22Rv1 (cell line): Measurements from ENCODE around the gene IL11.

Experiments
- H3K27ac ChIP-seq: fragments of 450-650 bp; 2 replicates; pipeline ENCODE4 v1.5.1; 2017
- CTCF ChIP-seq: fragments of 450-650 bp; IDR thresholded peaks from 2 replicates; pipeline ENCODE4 v1.5.1; 2017; ENCODE audit warnings: mild to moderate bottlenecking
- ZFX ChIP-seq: fragments of 450-650 bp; IDR thresholded peaks from 2 replicates; pipeline ENCODE4 v1.6.1; 2017; ENCODE audit warnings: antibody characterized with exemption, borderline replicate concordance

The IL11 gene

GRCh38 chr19:55322204-55322885 is 47.9 kb downstream of the IL11 start:
- no peak overlapping the region for H3K27ac ChIP-seq
- TF ChIP-seq ZFX (no peak), CTCF (no peak)

GRCh38 chr19:55321466-55322137 is 48.7 kb downstream of the IL11 start:
- no peak overlapping the region for H3K27ac ChIP-seq
- TF ChIP-seq CTCF (no peak), ZFX (no peak)

- TF ChIP-seq CTCF (no peak), ZFX (no peak)
Observed at GRCh38 chr19:55320844-55321419, 49.3 kb downstream of the IL11 start.

GRCh38 chr19:55319785-55320184 is 50.5 kb downstream of the IL11 start:
- no peak overlapping the region for H3K27ac ChIP-seq
- no peak for TF ChIP-seq ZFX
- TF ChIP-seq CTCF = no peak

More at GRCh38 chr19:55320844-55321419, 49.3 kb downstream of the IL11 start:
- H3K27ac ChIP-seq = no peak overlapping the region

- no peak overlapping the region for H3K27ac ChIP-seq
- TF ChIP-seq ZFX (no peak), CTCF (no peak)
Observed at GRCh38 chr19:55316646-55317045, 53.6 kb downstream of the IL11 start.

- TF ChIP-seq ZFX (no peak), CTCF (no peak)
- no peak overlapping the region for H3K27ac ChIP-seq
Observed at GRCh38 chr19:55315956-55316525, 54.2 kb downstream of the IL11 start.

- no peak overlapping the region for H3K27ac ChIP-seq
- TF ChIP-seq ZFX = no peak
- no peak for TF ChIP-seq CTCF
Observed at GRCh38 chr19:55314396-55314795, 55.9 kb downstream of the IL11 start.
